Suprapubic skin (tissue), 4 donors: ENCODE data around the gene RFESD.

Experiments used
- CTCF ChIP-seq, 2 donors: fragments of 200-600 bp in 1 of 2; fragments of 450-650 bp in 1 of 2; sonication (generic) in 1 of 2; IDR thresholded peaks; one replicate each; pipeline ENCODE4 v1.5.1; 2016 to 2019; ENCODE audit warnings: antibody characterized with exemption in 2 of 2, mild to moderate bottlenecking in 1 of 2, moderate library complexity in 1 of 2
- EP300 ChIP-seq: sonication (generic); formaldehyde crosslinking; IDR thresholded peaks from one replicate; pipeline ENCODE4 v1.6.1; 2017; ENCODE audit warnings: antibody characterized with exemption
- POLR2A ChIP-seq, 2 donors: fragments of 450-650 bp; IDR thresholded peaks; one replicate each; pipeline ENCODE4 v1.6.1; 2017; ENCODE audit warnings: antibody characterized with exemption in 2 of 2, mild to moderate bottlenecking in 2 of 2, moderate library complexity in 2 of 2
- POLR2AphosphoS5 ChIP-seq, 3 donors: sonication (generic); formaldehyde crosslinking; IDR thresholded peaks; one replicate each; pipeline ENCODE4 v1.6.1; 2017; ENCODE audit warnings: antibody characterized with exemption in 3 of 3

GRCh38 chr5:95704150-95704549, 57.6 kb downstream of the RFESD start:
- TF ChIP-seq CTCF (IDR thresholded peaks at IDR 0.05) (no peak), POLR2A (IDR thresholded peaks at IDR 0.05) (no peak), POLR2AphosphoS5 (IDR thresholded peaks at IDR 0.05) (no peak), EP300 (no peak)
